ENCODE results near the gene SRD5A1. TPM values are rescaled to one million over a fixed set of nuclear protein-coding genes. Genes with fewer than 3 reads are reported as not detected.

SRD5A1 gene
- total RNA-seq, 1 experiment from 2014 or later = 39.6 TPM

DNA sequence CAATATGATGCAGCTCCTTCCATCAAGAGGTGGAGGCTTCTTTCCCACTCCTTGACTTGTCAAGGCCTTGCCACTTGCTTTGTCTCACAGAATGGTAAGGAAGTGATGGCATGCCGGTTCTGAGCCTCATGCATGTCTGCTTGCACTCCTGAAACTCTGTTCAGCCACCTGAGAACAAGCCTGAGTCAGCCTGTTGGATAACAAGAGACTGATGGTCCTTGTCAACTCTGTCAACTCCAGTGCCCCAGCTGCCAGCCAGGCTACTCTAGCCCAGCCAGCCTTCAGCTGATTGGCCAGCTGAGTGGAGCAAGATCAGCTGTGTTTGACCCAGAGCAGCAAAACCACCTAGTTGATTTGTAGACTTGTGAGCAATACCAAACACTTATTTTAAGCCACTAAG lies 75.6 kb downstream of the SRD5A1 start:
- no peak overlapping the region for H3K4me2 ChIP-seq (ENCODE audit: low read length)
- no peak for ATAC-seq
- ChIA-PET POLR2A (ENCODE audit: unreplicated experiment) (no interaction called here), CTCF (no interaction called here)
- H3K79me2 ChIP-seq (ENCODE audit: low read length) = no peaks in the 10 kb centered on the region
- BruUV-seq (replicated peaks) = no TSS peak
- H3K9ac ChIP-seq (ENCODE audit: low read length) = no peak overlapping the region
- no peak overlapping the region for H3K27ac ChIP-seq (ENCODE audit: low read length)
- no peaks in the 10 kb centered on the region for H4K20me1 ChIP-seq (ENCODE audit: low read length)
- peaks cover 33% of the 10 kb centered on the region for H3K4me1 ChIP-seq (ENCODE audit: insufficient read depth, low read length)
- H3K4me3 ChIP-seq (ENCODE audit: low read length) = no peak overlapping the region
- H3K36me3 ChIP-seq (ENCODE audit: low read depth, low read length) = no peaks in the 10 kb centered on the region
- H3K9me2 ChIP-seq (replicated peaks; ENCODE audit: low read length) = no peaks in the 10 kb centered on the region
- TF ChIP-seq EZH2phosphoT487 (IDR thresholded peaks at IDR 0.05; ENCODE audit: borderline replicate concordance, low read length) (no peak), EZH2 (IDR thresholded peaks at IDR 0.05; ENCODE audit: low read length, unreplicated experiment) (no peak)
- TF ChIP-seq, protein P1, sequence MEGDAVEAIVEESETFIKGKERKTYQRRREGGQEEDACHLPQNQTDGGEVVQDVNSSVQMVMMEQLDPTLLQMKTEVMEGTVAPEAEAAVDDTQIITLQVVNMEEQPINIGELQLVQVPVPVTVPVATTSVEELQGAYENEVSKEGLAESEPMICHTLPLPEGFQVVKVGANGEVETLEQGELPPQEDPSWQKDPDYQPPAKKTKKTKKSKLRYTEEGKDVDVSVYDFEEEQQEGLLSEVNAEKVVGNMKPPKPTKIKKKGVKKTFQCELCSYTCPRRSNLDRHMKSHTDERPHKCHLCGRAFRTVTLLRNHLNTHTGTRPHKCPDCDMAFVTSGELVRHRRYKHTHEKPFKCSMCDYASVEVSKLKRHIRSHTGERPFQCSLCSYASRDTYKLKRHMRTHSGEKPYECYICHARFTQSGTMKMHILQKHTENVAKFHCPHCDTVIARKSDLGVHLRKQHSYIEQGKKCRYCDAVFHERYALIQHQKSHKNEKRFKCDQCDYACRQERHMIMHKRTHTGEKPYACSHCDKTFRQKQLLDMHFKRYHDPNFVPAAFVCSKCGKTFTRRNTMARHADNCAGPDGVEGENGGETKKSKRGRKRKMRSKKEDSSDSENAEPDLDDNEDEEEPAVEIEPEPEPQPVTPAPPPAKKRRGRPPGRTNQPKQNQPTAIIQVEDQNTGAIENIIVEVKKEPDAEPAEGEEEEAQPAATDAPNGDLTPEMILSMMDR (conservative IDR thresholded peaks at IDR 0.05; ENCODE audit: low read depth, low read length) = no peak
- intact Hi-C loops (cut with micrococcal nuclease) = no loop called here
- no peaks in the 10 kb centered on the region for H3K9me3 ChIP-seq (ENCODE audit: low read length)
- H2AFZ ChIP-seq (ENCODE audit: low read length) = no peak overlapping the region
- H3K27me3 ChIP-seq (ENCODE audit: low read length) = no peaks in the 10 kb centered on the region
- no peak for DNase-seq
- no peaks in the 10 kb centered on the region for H3F3A ChIP-seq (ENCODE audit: low read length, unreplicated experiment)

DNA sequence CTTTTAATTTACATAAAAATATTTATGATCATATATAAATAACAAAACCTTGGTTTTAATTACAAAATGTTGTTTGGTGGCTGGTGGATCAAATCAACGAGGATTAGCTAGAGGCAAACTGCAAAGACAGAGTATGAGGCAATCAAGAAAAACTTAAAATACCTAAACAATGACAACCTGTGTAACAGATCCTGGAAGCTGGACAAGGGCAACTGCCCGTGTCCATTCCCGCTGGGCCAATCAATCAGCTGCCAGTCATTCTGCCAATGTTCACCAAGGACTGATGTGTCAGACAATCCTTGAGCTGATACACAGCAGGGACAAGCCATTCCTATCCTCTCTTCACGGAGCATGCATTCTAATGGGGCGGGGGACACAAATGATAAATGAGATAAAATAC lies 76.8 kb downstream of the SRD5A1 start:
- DNase-seq = peak; percentile 64
- BruUV-seq (replicated peaks) = no TSS peak
- Histone ChIP-seq H3K4me2 (ENCODE audit: low read length) (no peak overlapping the region), H2AFZ (ENCODE audit: low read length) (no peak overlapping the region), H3K36me3 (ENCODE audit: low read depth, low read length) (no peaks in the 10 kb centered on the region), H3K27ac (ENCODE audit: low read length) (no peak overlapping the region), H3F3A (ENCODE audit: low read length, unreplicated experiment) (no peaks in the 10 kb centered on the region), H3K4me3 (ENCODE audit: low read length) (no peak overlapping the region), H3K9me3 (ENCODE audit: low read length) (no peaks in the 10 kb centered on the region), H3K4me1 (ENCODE audit: insufficient read depth, low read length) (peaks cover 21% of the 10 kb centered on the region), H3K27me3 (ENCODE audit: low read length) (no peaks in the 10 kb centered on the region), H3K9ac (ENCODE audit: low read length) (no peak overlapping the region), H4K20me1 (ENCODE audit: low read length) (peaks cover 5% of the 10 kb centered on the region), H3K79me2 (ENCODE audit: low read length) (peaks cover 10% of the 10 kb centered on the region), H3K9me2 (replicated peaks; ENCODE audit: low read length) (no peaks in the 10 kb centered on the region)
- CTCF ChIA-PET = no interaction called here
- POLR2A ChIA-PET (ENCODE audit: unreplicated experiment) = no interaction called here
- intact Hi-C loops (cut with micrococcal nuclease) = no loop called here
- no peak for TF ChIP-seq EZH2 (IDR thresholded peaks at IDR 0.05; ENCODE audit: low read length, unreplicated experiment)
- no peak for TF ChIP-seq EZH2phosphoT487 (IDR thresholded peaks at IDR 0.05; ENCODE audit: borderline replicate concordance, low read length)
- TF ChIP-seq, protein P1 (conservative IDR thresholded peaks at IDR 0.05; ENCODE audit: low read depth, low read length) = no peak
- ATAC-seq = no peak

DNA sequence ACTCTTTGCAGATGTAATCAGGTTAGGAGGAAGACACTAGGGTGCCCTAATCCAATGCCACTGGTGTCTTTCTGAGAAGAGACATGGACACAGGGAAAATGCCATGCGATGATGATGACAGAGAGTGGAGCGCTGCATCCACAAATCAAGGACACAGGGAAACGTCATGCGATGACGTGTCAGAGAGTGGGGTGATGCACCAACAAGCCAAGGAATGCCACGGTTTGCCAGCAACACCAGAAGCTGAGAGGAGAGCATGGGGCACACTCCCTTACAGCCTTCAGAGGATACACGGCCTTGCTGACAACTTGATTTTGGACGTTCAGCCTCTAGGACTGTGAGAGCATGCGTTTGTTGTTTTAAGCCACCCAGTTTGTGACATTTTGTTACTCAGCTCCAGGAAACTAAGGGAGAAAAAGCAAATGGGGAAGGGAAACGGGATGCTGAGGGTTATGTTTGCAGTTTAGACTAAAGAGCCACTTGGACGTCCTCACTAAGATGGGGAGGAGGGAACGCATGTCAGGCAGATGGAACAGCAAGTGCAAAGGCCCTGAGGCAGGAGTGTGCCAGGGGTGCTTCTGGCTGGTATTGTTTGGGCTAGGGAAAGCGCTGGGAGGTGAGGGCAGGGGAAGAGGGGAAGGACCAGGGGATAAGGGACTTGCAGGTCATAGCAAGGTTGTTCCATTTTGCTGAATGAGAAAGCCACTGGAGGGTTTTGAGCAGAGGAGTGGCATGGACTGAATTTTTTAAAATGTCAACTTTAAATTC lies 77.5 kb downstream of the SRD5A1 start:
- ChIA-PET POLR2A (ENCODE audit: unreplicated experiment) (no interaction called here), CTCF (no interaction called here)
- BruUV-seq (replicated peaks) = no TSS peak
- H3K27ac ChIP-seq (ENCODE audit: low read length) = no peak overlapping the region
- H3K4me1 ChIP-seq (ENCODE audit: insufficient read depth, low read length) = peaks cover 17% of the 10 kb centered on the region
- no peak overlapping the region for H3K4me2 ChIP-seq (ENCODE audit: low read length)
- no peaks in the 10 kb centered on the region for H3K9me2 ChIP-seq (replicated peaks; ENCODE audit: low read length)
- H3K9me3 ChIP-seq (ENCODE audit: low read length) = no peaks in the 10 kb centered on the region
- H3K36me3 ChIP-seq (ENCODE audit: low read depth, low read length) = no peaks in the 10 kb centered on the region
- ATAC-seq (no peak), DNase-seq (no peak)
- intact Hi-C loops (cut with micrococcal nuclease) = no loop called here
- H4K20me1 ChIP-seq (ENCODE audit: low read length) = peaks cover 11% of the 10 kb centered on the region
- no peak overlapping the region for H3K4me3 ChIP-seq (ENCODE audit: low read length)
- no peaks in the 10 kb centered on the region for H3K27me3 ChIP-seq (ENCODE audit: low read length)
- peaks cover 16% of the 10 kb centered on the region for H3K79me2 ChIP-seq (ENCODE audit: low read length)
- H3K9ac ChIP-seq (ENCODE audit: low read length) = no peak overlapping the region
- TF ChIP-seq EZH2phosphoT487 (IDR thresholded peaks at IDR 0.05; ENCODE audit: borderline replicate concordance, low read length) (no peak), EZH2 (IDR thresholded peaks at IDR 0.05; ENCODE audit: low read length, unreplicated experiment) (no peak)
- TF ChIP-seq, protein P1 (conservative IDR thresholded peaks at IDR 0.05; ENCODE audit: low read depth, low read length) = no peak
- no peak overlapping the region for H2AFZ ChIP-seq (ENCODE audit: low read length)
- H3F3A ChIP-seq (ENCODE audit: low read length, unreplicated experiment) = no peaks in the 10 kb centered on the region
